Retinal pigment epithelial cell (primary cell): Measurements from ENCODE around the gene SLC35F1.
"Not testable (repeated sequence)": the region's sequence is repeated elsewhere in the genome, so short reads cannot be mapped to it uniquely, and the experiment has no call there.

ENCODE experiments used
- DNase-seq: peaks from one replicate; pipeline ENCODE4 v3.0.0-alpha.2; 2010; ENCODE audit warnings: low read depth
- H3K4me3 ChIP-seq: 2 replicates; pipeline ENCODE4 v1.5.1; 2011; ENCODE audit warnings: mild to moderate bottlenecking, low read length, control low read depth, moderate library complexity
- TF ChIP-seq, protein P1 (sequence below): conservative IDR thresholded peaks from 2 replicates; pipeline ENCODE4 v1.5.1; 2011; ENCODE audit warnings: low read depth, low read length, control low read depth, inconsistent platforms

Gene SLC35F1

DNA sequence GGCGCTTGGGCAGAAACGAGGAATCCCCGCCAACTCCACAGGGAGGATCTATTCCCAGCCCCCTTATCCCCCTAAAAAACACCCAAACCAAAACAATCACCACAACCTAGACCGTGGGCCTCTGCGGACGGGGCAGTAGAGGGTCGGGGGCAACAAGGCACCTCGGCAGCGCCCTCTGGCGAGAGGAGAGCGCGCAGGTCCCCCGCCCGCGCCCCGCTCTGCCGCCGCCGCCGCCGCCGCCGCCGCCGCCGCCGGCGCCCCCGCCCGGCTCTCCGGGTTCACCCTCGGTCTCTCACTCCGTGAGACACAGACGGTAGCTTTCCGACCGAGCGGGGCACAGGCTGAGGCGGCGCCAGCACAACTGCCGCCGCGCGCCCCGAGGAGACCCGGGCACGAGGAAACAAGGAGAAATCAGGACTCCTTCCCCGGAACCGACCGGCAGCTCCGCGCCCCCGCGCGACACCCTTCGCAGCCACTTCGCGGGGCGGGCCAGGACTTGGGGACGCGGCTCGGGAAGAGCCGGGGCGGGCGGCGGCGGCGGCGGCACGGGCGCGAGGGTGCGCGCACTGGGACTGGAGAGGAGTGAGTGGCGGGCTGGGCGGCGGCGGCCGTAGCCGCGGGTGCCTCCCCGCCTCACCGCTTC, at the start of gene SLC35F1:
Gene SLC35F1, plus strand, starts transcription at position 307 of the 643 bp plus-strand sequence.
- H3K4me3 ChIP-seq, result peak within 1 kb of the TSS; percentile 56
- no peak for DNase-seq

DNA sequence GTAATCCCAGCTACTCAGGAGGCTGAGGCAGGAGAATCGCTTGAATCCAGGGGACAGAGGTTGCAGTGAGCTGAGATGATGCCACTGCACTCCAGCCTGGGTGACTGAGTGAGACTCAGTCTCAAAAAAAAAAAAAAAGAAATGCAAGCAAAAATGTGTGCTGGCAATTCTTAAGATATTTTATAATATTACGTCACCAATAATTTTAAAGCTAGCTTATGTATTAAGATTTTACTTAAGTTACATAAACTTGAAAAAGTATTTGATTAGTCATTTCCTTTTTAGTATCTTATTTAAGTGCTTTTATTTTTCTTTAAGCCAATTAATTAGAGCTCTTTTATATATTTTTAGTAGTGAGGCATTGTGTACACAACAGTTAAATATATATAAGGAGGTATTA, 48.5 kb upstream of the SLC35F1 start:
- DNase-seq, H3K4me3 ChIP-seq: not testable (repeated sequence)

More for the DNA sequence above, at the start of gene SLC35F1:
- TF ChIP-seq, protein P1, sequence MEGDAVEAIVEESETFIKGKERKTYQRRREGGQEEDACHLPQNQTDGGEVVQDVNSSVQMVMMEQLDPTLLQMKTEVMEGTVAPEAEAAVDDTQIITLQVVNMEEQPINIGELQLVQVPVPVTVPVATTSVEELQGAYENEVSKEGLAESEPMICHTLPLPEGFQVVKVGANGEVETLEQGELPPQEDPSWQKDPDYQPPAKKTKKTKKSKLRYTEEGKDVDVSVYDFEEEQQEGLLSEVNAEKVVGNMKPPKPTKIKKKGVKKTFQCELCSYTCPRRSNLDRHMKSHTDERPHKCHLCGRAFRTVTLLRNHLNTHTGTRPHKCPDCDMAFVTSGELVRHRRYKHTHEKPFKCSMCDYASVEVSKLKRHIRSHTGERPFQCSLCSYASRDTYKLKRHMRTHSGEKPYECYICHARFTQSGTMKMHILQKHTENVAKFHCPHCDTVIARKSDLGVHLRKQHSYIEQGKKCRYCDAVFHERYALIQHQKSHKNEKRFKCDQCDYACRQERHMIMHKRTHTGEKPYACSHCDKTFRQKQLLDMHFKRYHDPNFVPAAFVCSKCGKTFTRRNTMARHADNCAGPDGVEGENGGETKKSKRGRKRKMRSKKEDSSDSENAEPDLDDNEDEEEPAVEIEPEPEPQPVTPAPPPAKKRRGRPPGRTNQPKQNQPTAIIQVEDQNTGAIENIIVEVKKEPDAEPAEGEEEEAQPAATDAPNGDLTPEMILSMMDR, result peak; percentile 57

DNA sequence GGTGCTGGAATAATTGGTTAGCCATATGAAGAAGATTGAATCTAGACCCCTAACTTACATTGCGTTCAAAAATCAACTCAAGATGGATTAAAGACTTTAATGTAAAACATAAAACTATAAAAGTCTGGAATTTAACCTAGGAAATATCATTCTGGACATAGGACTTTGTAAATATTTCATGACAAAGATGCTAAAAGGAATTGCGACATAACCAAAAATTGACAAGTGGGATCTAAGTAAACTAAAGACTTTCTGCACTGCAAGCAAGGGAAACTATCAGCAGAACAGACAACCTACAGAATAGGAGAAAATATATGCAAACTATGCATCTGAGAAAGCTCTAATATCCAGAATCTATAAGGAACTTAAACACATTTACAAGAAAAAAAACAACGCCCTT, 45.5 kb upstream of the SLC35F1 start:
- no peak for DNase-seq
- TF ChIP-seq, protein P1, result no peak
- H3K4me3 ChIP-seq, result no peak overlapping the region

DNA sequence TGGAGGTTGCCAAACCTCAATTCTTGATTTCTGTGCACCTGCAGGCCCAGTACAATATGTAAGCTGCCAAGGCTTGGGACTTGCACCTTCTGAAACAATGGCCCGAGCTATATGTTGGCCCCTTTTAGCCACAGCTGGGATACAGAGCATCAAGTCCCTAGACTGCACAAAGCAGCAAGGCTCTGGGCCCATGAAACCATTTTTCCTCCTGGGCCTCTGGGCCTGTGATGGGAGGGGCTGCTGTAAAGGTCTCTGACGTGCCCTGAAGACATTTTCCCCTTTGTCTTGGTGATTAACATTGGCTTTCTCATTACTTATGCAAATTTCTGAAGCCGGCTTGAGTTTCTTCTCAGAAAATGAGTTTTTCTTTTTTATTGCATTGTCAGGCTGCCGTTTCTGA, 40.5 kb upstream of the SLC35F1 start:
- H3K4me3 ChIP-seq, result no peak overlapping the region
- no peak for DNase-seq

DNA sequence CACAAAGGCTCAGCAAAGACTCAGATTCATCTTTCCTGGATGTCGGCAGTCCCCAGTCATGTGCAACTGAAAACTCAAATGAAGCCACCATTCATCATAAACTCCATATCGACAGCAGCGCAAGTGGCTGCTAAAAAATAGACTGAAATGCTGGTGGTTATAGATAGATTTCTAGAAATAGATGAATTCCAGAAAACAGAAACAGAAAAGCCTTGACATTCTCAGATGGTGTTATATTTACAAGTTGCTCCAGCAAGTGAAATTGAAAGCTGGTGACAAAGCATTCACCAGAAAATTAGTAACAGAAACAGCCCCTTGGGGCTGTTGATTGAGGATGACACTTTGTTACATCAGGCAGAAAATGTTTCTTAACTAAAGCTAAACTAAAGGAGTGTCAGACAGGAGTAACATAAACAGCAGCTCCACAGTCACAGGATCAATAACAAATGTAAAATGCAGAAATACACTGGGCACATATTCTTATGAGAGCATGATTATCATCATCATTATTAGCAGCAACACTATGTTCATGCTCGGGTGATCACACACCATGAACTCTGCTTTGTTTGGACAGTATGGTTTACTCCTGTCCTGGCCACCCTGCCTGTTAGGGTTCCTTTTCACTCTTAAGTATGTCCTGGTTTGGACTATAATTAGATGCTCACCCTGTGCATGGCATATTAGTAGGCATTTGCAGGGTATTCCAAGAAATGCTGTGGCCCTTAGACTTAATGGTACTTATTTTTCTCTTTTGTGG, 36.4 kb upstream of the SLC35F1 start:
- no peak overlapping the region for H3K4me3 ChIP-seq
- DNase-seq, result no peak
- TF ChIP-seq, protein P1, result no peak

More for the DNA sequence above, 40.5 kb upstream of the SLC35F1 start:
- TF ChIP-seq, protein P1, result no peak

DNA sequence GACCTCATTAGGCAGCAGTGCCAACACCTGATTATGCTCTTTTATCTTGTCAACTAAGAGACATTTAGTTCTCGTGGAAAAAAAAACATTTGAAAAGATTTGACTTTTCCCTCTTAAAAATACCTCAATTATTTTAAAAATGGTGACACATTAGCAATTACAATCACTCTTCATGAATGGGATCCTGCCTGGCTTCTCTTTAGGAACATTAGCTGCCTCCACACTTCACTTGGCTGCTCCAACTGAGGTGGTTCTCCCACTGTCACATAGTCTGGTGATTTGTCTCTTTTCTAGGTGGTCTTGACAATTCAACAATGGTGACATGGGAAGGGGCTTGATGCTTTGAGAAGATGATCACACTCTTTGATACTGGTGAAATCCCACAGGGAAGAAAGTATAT, 26.2 kb upstream of the SLC35F1 start:
- DNase-seq, result no peak
- TF ChIP-seq, protein P1, result no peak
- H3K4me3 ChIP-seq, result no peak overlapping the region

DNA sequence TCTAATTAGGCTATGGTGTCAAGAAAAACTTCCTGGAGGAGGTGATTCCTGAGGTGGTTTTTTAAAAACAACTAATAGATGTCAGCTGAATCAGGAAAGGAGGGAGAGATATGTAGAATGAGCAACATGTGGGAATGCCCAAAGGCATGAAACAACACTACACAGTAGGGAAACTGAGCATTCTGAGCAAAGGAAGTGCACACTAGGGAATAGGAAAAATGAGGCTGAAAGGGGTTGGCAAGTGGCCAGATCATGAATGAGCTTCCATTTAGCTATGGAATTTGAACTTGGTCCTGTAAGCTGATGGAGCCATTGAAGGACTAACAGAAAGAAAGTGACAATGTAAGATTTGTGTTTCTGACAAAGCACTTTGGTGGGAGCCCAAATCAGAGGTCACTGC, 16.9 kb upstream of the SLC35F1 start:
- TF ChIP-seq, protein P1, result no peak
- H3K4me3 ChIP-seq, result no peak overlapping the region
- no peak for DNase-seq
